ENCODE results near the gene KIRREL3.

KIRREL3 gene

GRCh38 chr11:126949066-126949891 lies 51.3 kb downstream of the KIRREL3 start:
- DNase-seq = no peak

GRCh38 chr11:126948563-126948962 lies 52.0 kb downstream of the KIRREL3 start:
- DNase-seq = no peak

- DNase-seq = no peak
These were observed 55.3 kb downstream of the KIRREL3 start for GRCh38 chr11:126945319-126945718.

DNA sequence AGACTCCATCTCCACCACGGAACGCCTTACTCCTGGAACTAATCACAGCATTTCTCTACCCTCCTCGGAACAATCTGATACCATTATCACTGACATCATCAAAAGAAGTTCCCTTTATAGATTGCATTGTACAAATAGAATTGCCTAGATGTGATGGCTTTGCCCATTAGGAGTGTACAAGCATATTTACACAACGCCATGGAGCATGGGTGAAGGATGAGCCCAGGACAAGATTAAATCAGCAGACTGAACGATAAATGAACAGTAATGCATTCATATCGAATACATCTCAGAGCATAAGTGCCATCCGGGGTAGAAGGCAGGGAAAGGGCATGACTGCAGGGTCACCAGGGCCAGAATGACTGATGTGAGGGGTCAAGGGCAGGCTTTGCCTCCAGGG lies 57.3 kb downstream of the KIRREL3 start:
- DNase-seq = no peak

- no peak for DNase-seq
These were observed 58.4 kb downstream of the KIRREL3 start for GRCh38 chr11:126942146-126942545.

DNA sequence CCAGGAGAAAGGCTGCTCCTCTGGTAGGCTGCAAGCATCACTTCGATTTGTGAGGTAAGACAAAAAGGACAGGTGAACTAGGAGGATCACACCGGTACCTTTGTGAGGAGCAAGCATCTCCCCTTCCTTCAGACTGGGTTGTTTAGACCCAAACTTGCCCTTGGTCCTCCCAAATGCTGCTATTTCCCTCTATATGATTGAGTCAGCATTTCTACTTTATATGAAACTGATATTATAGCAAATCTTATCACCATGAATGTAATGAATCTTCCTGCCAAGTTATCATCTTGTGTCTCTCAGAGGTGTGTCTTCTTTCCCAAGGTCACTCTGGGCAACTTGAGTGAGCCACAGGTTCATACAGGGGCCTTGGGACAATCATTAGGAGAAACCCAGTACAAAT lies 61.0 kb downstream of the KIRREL3 start:
- no peak for DNase-seq

GRCh38 chr11:126938718-126939117 lies 61.9 kb downstream of the KIRREL3 start:
- no peak for DNase-seq

DNA sequence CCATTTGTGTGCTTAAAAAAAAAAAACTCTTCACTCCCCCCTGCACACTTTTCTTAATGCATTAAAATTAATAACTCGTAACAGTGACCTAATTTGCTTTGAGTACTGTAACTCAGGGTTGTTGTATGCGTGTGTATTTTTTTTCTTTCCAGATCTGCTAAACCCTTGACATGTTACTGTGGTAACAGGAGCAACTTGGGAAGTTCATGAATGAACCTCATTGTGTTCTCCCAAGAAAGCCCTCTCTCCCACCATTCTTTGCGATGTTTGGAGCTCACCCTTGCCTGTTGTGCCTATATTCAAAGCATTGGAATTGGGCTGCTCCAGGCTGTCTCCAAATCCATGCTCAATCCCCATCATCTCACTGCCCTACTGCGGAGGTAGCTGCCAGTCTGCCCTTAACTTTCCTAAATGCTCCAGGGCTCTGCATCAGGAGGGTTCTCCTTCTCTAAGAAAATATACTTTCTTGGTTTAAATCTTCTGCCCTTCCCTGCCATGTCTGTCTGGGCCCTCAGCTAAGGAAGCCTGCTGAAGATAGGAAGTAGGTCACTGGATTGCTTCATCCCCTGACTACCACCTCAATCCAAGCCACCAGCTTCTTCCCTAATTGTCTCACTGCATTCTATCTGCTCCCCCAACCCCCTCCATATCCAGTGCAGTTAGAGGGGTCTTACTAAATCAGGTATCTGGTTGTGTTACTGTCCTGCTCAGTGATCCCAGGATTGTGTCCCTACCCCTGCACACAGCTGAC lies 70.3 kb downstream of the KIRREL3 start:
- no peak for DNase-seq

GRCh38 chr11:126929179-126930061 lies 71.2 kb downstream of the KIRREL3 start:
- no peak for DNase-seq

DNA sequence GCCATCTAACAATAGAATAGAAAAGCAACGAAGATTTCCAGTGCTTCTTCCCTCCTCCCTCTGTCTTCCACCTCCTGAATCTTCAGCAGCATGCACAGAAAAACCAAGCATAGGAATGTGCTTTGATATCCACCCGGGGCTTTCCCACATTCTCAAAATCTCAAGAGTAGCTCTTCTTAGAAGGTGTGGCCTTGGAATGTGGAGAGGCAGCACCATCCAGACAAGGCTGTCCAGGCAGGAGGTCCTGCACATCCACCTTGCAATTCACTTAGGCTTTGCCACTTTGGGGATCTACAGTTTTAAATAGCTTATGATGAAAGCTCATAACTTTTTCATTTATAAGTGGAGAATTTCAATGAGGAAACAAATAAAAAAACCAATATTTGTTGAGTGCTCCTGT lies 72.9 kb downstream of the KIRREL3 start:
- DNase-seq = no peak

- no peak for DNase-seq
These were observed 74.2 kb downstream of the KIRREL3 start for GRCh38 chr11:126926376-126926791.

- DNase-seq = no peak
These were observed 75.1 kb downstream of the KIRREL3 start for GRCh38 chr11:126925321-126926093.

DNA sequence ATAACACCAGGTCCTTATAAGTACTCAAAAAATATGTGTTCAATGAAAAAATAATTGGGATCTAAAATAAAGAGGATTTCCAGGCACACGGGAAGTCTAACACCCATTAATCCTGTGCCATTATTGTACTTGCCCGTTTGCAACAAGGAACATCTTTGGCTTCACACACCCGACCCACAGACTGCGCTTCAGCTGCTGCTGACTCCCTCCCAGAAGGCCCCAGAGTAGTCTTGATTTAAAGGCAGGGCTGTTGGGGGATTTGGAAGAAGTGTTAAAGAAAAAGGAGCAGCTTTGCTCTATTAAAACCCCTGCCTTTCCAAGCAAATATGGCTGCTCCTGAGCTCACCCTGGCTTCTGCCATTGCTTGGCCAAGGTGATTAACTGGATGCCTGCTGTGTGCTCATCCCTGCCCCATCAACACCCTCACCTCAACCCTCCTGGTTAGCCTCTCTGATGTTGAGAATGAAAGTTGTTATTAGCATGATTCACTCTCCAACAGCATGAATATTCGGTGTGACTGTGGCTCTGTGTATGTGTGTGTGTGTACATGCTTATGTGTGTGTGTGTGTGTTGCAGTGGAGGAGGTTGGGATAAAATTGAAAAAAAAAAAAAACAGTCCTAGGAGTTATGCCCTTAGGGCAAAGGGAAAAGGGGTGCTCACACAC lies 76.1 kb downstream of the KIRREL3 start:
- DNase-seq = no peak

GRCh38 chr11:126920833-126921232 lies 79.7 kb downstream of the KIRREL3 start:
- DNase-seq = no peak

- DNase-seq = no peak
These were observed 81.3 kb downstream of the KIRREL3 start for GRCh38 chr11:126919147-126919823.

- DNase-seq = no peak
These were observed 82.0 kb downstream of the KIRREL3 start for GRCh38 chr11:126918556-126918955.

DNA sequence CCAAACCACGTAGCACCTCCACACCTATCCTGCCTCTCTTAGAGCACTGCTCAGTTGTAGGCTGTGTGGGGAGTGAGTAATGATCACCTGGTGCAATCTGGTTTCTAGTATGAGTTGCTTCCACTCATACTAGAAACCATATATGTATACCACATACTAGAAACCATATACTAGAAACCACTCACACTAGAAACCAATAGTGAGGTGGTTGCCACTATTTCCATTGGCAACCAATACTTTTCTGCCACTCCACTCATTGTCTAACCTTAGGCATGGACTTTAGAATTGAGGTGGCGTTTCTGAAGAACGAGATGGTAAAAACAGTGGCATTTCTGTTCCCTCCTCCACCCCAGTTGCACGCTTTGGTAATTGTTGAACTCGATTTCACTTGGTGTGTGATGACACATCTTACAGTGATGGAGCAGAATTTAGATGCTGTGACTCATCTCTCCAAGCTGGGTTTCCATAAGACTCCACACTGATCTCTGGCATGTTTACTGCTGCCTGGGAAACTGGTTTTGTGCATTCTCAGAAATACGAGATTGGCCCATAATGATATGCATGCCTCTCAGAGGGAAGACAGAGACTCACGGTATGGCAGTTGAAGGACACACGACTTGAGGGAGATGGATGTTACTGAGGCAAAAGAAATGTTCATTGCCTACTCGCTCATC lies 82.9 kb downstream of the KIRREL3 start:
- DNase-seq = no peak

GRCh38 chr11:126915430-126915829 lies 85.1 kb downstream of the KIRREL3 start:
- DNase-seq = no peak

DNA sequence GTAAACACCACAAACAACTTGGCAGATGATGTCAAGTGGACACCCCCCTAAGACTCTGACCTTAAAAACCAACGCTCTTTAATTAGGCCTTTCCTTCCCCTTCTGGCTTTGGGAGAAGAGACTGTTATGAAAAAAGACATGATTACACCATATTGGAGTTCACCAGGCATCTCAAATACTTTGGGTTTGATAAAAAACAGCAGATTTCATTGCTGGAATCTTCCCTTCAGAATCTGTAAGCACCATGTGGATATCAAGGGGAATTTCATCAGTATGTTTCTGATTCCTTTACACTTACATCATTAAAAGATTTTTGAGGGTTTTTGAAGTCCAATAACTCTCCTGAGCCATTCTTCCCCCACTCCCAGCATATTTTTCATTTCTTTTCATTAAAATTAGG lies 85.6 kb downstream of the KIRREL3 start:
- no peak for DNase-seq

GRCh38 chr11:126914166-126914565 lies 86.4 kb downstream of the KIRREL3 start:
- no peak for DNase-seq

DNA sequence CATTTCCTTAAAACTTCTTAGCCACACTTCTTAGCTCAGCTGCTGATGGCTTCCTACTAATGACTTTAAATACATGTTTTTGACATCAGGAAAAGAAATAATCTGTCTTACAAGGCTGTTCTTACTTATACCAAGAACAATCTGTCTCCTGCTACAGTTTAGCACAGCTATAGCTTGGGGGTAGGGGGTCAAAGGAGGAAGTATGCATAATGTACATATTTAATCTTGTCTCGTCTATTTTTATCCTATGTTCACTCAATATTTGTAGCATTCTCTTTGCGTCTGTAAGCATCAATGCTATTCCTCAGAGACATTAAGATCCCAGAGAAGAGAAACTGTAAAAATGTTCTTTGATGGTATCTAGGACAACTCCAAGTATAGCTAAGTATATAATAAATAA lies 96.0 kb downstream of the KIRREL3 start:
- no peak for DNase-seq

All from GOT3 (cell line).